Mucosa of stomach (tissue), 1 donor: ENCODE results near the gene ME3.

ENCODE experiments used
- H3K27me3 ChIP-seq: one replicate; pipeline ENCODE4 v1.7.0; 2013; ENCODE audit warnings: mild to moderate bottlenecking, low read length; ENCODE audit not compliant: control insufficient read depth, insufficient read depth
- H3K36me3 ChIP-seq: one replicate; pipeline ENCODE4 v1.7.0; 2013; ENCODE audit warnings: low read length; ENCODE audit not compliant: control insufficient read depth, insufficient read depth
- H3K4me1 ChIP-seq: one replicate; pipeline ENCODE4 v1.7.0; 2013; ENCODE audit warnings: mild to moderate bottlenecking, low read length; ENCODE audit not compliant: control insufficient read depth, insufficient read depth
- H3K4me3 ChIP-seq: one replicate; pipeline ENCODE4 v1.7.0; 2013; ENCODE audit warnings: low read length
- H3K9ac ChIP-seq: one replicate; pipeline ENCODE4 v1.7.0; 2013; ENCODE audit warnings: mild to moderate bottlenecking, low read length, moderate library complexity
- H3K9me3 ChIP-seq: one replicate; pipeline ENCODE4 v1.7.0; 2013; ENCODE audit warnings: mild to moderate bottlenecking, low read length, moderate library complexity; ENCODE audit not compliant: control insufficient read depth
- donor health status: Pancreatic carcinoma.

ME3 gene

GRCh38 chr11:86492370-86493010 lies 179.9 kb downstream of the ME3 start:
- H3K4me3 ChIP-seq, result no peak overlapping the region
- no peak overlapping the region for H3K9ac ChIP-seq
- no peaks in the 10 kb centered on the region for H3K4me1 ChIP-seq
- no peaks in the 10 kb centered on the region for H3K9me3 ChIP-seq
- no peaks in the 10 kb centered on the region for H3K27me3 ChIP-seq
- no peaks in the 10 kb centered on the region for H3K36me3 ChIP-seq

- Histone ChIP-seq H3K36me3 (no peaks in the 10 kb centered on the region), H3K9ac (no peak overlapping the region), H3K4me3 (no peak overlapping the region), H3K27me3 (no peaks in the 10 kb centered on the region), H3K9me3 (no peaks in the 10 kb centered on the region), H3K4me1 (no peaks in the 10 kb centered on the region)
Measured at GRCh38 chr11:86491027-86491426, 181.4 kb downstream of the ME3 start.

DNA sequence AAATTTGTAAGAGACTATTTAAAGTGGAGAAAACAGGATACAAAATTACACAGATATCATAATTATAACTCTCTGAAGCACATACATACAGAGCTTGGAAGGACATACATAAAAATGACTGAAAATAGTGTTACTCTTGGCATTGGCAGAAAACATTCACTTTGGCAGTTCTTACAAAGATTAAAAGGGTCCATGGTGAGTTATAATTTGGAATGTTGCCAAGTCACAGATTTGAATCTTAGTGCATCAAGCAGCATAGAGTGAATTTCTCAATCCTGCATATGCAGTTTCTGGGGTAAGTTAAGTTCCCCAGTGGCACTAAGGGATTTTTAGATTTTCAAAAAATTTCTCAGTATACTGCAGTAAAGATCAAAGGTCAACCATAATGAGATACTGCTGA lies 181.8 kb downstream of the ME3 start:
- Histone ChIP-seq H3K4me3 (no peak overlapping the region), H3K36me3 (no peaks in the 10 kb centered on the region), H3K4me1 (no peaks in the 10 kb centered on the region), H3K9ac (no peak overlapping the region), H3K27me3 (no peaks in the 10 kb centered on the region), H3K9me3 (no peaks in the 10 kb centered on the region)

GRCh38 chr11:86489442-86489841 lies 183.0 kb downstream of the ME3 start:
- Histone ChIP-seq H3K4me3 (no peak overlapping the region), H3K27me3 (no peaks in the 10 kb centered on the region), H3K36me3 (no peaks in the 10 kb centered on the region), H3K9ac (no peak overlapping the region), H3K9me3 (no peaks in the 10 kb centered on the region), H3K4me1 (no peaks in the 10 kb centered on the region)

- Histone ChIP-seq H3K4me3 (no peak overlapping the region), H3K36me3 (no peaks in the 10 kb centered on the region), H3K9ac (no peak overlapping the region), H3K4me1 (no peaks in the 10 kb centered on the region), H3K9me3 (no peaks in the 10 kb centered on the region), H3K27me3 (no peaks in the 10 kb centered on the region)
Measured at GRCh38 chr11:86488553-86488952, 183.9 kb downstream of the ME3 start.

GRCh38 chr11:86487671-86488070 lies 184.7 kb downstream of the ME3 start:
- H3K4me3 ChIP-seq, result no peak overlapping the region
- H3K36me3 ChIP-seq, result no peaks in the 10 kb centered on the region
- H3K9ac ChIP-seq, result no peak overlapping the region
- no peaks in the 10 kb centered on the region for H3K27me3 ChIP-seq
- H3K4me1 ChIP-seq, result no peaks in the 10 kb centered on the region
- H3K9me3 ChIP-seq, result no peaks in the 10 kb centered on the region

- no peaks in the 10 kb centered on the region for H3K4me1 ChIP-seq
- H3K9me3 ChIP-seq, result no peaks in the 10 kb centered on the region
Measured at GRCh38 chr11:86486261-86487030, 186.0 kb downstream of the ME3 start.

DNA sequence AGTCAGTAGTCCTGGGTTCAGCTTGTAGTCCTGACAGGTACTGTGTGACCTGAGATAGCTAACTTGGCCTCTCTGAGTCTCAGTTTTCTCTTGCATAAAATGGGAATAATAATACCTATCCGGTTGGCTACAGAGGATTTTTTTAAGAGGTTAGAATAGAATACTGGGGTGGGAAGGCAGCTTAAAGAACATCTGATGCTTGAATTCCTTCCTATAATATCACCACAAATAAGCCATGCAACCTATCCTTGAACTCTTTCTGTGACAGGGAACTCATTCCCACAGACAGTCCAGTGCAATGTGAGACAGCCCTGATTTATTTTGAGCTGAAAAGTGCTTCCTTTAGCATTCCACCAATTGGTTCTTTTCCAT lies 187.6 kb downstream of the ME3 start:
- no peaks in the 10 kb centered on the region for H3K4me1 ChIP-seq
- no peak overlapping the region for H3K4me3 ChIP-seq
- H3K27me3 ChIP-seq, result no peaks in the 10 kb centered on the region
- no peaks in the 10 kb centered on the region for H3K9me3 ChIP-seq
- H3K9ac ChIP-seq, result no peak overlapping the region
- no peaks in the 10 kb centered on the region for H3K36me3 ChIP-seq

More at GRCh38 chr11:86486261-86487030, 186.0 kb downstream of the ME3 start:
- Histone ChIP-seq H3K9ac (no peak overlapping the region), H3K36me3 (no peaks in the 10 kb centered on the region), H3K27me3 (no peaks in the 10 kb centered on the region), H3K4me3 (no peak overlapping the region)

DNA sequence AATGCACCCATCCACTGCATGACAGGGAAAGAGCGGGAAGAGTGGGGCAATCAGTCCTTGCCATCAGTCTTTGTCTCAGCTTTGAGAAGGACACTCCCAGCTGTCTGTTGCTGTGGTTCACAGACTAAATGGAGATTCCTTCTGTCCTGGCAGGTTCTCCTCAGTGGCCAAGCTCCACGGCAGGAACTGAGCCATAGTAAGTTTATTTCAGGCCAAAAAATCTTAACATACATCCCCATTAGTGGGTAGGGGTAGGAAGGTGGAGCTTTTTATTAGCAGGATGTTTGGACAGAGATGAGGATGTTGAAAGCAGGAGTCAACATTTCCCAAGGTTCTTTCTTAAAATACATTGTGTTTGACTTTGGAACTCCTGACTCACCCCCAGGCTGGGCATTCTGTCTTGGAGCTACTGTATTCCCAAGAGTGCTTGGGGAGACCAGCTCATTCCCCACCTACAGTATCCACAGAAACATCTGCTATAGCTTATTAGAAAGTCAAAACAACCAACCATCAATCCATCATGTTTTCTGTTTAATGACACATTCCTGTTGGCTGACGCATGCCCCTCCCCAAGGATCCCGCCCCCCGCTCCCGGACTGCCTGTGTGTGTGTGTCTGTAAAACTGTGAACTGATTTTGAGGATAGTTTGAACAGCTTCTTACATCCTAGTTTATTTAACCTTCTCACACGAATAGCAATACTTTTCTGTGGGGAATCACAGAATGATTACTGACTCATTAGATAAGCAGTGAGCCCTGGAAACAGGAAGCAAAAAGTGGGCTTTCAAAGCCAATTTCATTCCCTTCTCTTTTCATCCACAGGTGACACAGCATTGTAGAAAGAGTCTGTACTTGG lies 188.2 kb downstream of the ME3 start:
- Histone ChIP-seq H3K4me3 (no peak overlapping the region), H3K4me1 (no peaks in the 10 kb centered on the region), H3K36me3 (no peaks in the 10 kb centered on the region), H3K9me3 (no peaks in the 10 kb centered on the region), H3K9ac (no peak overlapping the region), H3K27me3 (no peaks in the 10 kb centered on the region)

DNA sequence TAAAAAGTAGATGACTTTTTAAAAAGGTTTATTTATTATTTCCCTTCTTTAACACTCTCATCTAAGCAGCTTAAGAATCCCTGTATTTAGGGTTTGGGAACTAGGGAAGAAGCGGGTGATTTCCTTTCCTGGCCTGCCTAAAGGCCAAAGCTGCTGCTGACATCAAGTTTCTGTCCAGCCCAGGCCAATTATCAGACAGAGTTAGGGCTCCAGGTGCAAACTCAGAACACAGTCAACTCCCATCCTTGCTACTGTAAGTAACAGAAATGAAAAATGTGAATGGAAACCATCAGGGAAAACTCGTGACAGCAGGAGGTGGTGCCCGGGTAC lies 188.8 kb downstream of the ME3 start:
- H3K4me3 ChIP-seq, result no peak overlapping the region
- no peaks in the 10 kb centered on the region for H3K9me3 ChIP-seq
- no peaks in the 10 kb centered on the region for H3K36me3 ChIP-seq
- H3K9ac ChIP-seq, result no peak overlapping the region
- no peaks in the 10 kb centered on the region for H3K27me3 ChIP-seq
- H3K4me1 ChIP-seq, result no peaks in the 10 kb centered on the region

- H3K9ac ChIP-seq, result no peak overlapping the region
- no peak overlapping the region for H3K4me3 ChIP-seq
- no peaks in the 10 kb centered on the region for H3K36me3 ChIP-seq
- H3K27me3 ChIP-seq, result no peaks in the 10 kb centered on the region
- H3K9me3 ChIP-seq, result no peaks in the 10 kb centered on the region
- no peaks in the 10 kb centered on the region for H3K4me1 ChIP-seq
Measured at GRCh38 chr11:86482692-86483091, 189.7 kb downstream of the ME3 start.

DNA sequence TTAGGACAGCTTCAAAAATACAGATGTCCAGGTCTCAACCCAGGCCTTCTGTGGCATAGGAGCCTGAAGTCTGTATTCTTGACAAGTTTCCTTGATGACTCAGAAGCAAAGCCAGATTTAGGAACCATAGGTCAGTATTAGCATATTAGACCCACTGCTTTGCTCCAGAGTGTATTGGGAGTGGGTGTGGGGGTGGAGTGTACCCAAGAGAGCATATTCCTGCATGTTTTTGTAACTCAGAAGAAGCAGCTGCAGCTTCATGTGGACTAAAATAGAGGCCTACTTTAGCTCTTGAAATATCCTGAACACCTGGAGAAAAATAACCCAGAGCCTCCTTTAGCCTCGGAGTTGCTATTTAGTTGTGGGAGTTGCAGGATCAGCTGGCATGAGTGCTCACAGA lies 191.0 kb downstream of the ME3 start:
- H3K36me3 ChIP-seq, result no peaks in the 10 kb centered on the region
- no peak overlapping the region for H3K4me3 ChIP-seq
- H3K4me1 ChIP-seq, result peaks cover 3% of the 10 kb centered on the region

More for the DNA sequence above, 191.0 kb downstream of the ME3 start:
- Histone ChIP-seq H3K27me3 (no peaks in the 10 kb centered on the region), H3K9me3 (no peaks in the 10 kb centered on the region), H3K9ac (no peak overlapping the region)
